Esophagus muscularis mucosa (tissue), 4 donors: ENCODE measurements around the gene CMTM2.

Experiments used
- EP300 ChIP-seq: sonication (generic); formaldehyde crosslinking; IDR thresholded peaks from one replicate; pipeline ENCODE4 v1.6.1; 2017; ENCODE audit warnings: antibody characterized with exemption
- POLR2A ChIP-seq: fragments of 450-650 bp; IDR thresholded peaks from one replicate; pipeline ENCODE4 v1.6.1; 2017; ENCODE audit warnings: antibody characterized with exemption, moderate library complexity, mild to moderate bottlenecking, low read depth
- POLR2AphosphoS5 ChIP-seq, 2 donors: sonication (generic); formaldehyde crosslinking; IDR thresholded peaks; one replicate each; pipeline ENCODE4 v1.6.1; 2017; ENCODE audit warnings: antibody characterized with exemption in 2 of 2
- TF ChIP-seq, protein P1 (sequence below), 3 experiments: fragments of 200-600 bp in 2 of 3; fragments of 450-650 bp in 1 of 3; sonication (generic) in 2 of 3; IDR thresholded peaks; one replicate each; pipeline ENCODE4 v1.5.1; 2017 to 2019; ENCODE audit warnings: antibody characterized with exemption in 3 of 3, mild to moderate bottlenecking in 2 of 3, moderate library complexity in 1 of 3

DNA sequence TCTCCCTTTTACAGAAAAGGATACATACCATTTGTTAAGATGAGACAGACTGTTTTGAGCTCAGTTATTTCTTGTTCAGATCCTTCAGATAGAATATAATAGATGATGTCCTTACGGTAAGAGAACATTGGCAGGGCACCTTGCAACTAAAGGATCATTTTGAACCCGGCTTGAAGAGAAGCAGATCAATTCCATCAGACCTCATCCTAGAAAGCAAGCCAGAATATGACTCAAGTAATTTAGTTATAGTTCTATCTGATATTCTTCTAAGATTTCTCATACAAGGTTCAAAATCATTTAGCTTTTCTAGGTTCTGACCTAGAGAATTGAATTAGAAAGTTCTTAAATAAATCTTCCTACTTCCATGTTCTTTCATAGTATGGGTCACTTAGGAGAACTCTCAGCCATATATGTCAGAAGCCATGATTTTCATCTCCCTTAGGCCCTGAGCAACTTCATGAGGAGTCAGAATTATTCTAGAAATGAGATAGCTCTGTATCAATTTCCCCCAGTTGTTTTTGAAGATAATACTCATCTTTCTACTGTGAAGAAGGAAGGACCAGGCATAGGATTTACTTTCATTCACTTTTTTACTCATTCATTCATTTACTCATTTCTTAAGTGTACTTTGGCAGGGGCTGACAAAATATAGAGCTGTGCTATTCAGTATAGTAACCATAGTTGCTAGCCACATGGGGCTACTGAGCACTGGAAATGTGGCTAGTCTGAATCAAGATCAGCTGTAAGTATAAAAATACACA is 15.5 kb upstream of the CMTM2 start:
- TF ChIP-seq, protein P1, sequence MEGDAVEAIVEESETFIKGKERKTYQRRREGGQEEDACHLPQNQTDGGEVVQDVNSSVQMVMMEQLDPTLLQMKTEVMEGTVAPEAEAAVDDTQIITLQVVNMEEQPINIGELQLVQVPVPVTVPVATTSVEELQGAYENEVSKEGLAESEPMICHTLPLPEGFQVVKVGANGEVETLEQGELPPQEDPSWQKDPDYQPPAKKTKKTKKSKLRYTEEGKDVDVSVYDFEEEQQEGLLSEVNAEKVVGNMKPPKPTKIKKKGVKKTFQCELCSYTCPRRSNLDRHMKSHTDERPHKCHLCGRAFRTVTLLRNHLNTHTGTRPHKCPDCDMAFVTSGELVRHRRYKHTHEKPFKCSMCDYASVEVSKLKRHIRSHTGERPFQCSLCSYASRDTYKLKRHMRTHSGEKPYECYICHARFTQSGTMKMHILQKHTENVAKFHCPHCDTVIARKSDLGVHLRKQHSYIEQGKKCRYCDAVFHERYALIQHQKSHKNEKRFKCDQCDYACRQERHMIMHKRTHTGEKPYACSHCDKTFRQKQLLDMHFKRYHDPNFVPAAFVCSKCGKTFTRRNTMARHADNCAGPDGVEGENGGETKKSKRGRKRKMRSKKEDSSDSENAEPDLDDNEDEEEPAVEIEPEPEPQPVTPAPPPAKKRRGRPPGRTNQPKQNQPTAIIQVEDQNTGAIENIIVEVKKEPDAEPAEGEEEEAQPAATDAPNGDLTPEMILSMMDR (IDR thresholded peaks at IDR 0.05): no peak
- TF ChIP-seq EP300: no peak
- TF ChIP-seq POLR2A: no peak
- TF ChIP-seq POLR2AphosphoS5 (IDR thresholded peaks at IDR 0.05): no peak
